ENCODE data around the gene SHANK3.
"Not testable (repeated sequence)": the region's sequence is repeated elsewhere in the genome, so short reads cannot be mapped to it uniquely, and the experiment has no call there.

The SHANK3 gene

DNA sequence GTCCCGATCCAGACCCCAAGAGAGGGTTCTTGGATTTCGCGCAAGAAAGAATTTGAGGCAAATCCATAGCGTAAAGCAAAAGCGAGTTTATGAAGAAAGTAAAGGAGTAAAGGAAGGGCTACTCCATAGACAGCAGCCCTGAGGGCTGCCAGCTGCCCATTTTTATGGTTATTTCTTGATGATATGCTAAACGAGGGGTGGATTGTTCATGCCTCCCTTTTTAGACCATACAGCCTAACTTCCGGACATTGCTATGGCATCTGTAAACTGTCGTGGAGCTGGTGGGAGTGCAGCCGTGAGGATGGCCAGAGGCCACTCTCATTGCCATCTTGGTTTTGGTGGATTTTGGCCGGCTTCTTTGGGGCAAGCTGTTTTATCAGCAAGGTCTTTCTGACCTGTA lies 19.4 kb upstream of the SHANK3 start:
- DNase-seq (ENCODE audit: low spot score) = no peak

DNA sequence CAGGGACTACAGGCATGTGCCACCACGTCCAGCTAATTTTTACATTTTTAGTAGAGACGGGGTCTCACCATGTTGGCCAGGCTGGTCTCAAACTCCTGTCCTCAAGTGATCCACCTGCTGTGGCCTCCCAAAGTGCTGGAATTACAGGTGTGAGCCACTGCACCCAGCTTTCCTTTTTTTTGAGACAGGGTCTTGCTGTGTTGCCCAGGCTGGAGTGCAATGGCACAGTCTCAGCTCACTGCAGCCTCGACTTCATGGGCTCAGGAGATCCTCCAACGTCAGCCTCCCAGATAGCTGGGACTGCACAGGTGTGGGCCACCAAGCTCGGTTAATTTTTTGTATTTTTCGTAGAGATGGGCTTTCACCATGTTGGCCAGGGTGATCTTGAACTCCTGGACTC lies 18.0 kb upstream of the SHANK3 start:
- not testable (repeated sequence) for DNase-seq (ENCODE audit: low spot score)

DNA sequence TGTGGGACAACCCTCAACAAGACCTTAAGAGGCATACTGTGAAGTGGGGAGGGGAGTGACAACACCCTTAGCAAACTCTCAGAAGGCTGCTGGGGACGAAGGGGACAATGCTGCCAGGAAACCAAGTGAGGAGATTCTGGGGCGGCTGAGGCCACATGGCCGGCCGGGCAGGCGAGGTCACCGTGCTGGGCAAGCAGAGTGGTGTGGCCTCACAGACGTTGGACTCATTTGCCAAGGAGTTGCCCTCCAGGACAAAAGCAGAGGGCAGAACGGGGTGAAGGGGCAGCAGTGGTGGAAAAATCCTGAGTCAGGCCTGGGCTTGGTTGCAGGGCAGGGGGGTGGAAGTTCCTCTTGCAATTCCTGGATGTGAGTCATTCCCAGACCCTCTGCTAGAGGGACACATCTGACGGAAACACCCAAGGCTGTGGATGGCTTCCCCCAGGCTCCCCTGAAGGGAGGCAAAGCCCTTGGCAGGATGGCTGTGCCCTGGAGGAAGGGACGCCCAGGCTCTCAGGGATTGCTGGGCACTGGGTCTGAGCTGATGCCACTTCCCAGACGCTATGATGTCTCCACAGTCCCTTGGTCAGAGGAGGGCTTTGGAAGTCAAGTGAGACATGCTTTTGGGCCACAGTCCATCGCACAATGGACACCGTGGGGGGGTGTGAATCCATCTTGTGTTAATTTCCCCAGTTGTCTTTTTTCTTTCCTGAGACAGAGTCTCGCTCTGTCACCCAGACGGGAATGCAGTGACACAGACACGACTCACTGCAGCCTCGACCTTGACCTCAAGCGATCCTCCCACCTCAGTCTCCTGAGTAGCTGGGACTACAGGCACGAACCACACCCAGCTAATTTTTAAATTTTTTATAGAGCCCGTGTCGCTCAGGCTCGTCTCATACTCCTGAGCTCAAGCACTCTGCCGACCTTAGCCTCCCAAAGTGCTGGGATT lies 16.2 kb upstream of the SHANK3 start:
- DNase-seq (ENCODE audit: low spot score) = no peak

DNA sequence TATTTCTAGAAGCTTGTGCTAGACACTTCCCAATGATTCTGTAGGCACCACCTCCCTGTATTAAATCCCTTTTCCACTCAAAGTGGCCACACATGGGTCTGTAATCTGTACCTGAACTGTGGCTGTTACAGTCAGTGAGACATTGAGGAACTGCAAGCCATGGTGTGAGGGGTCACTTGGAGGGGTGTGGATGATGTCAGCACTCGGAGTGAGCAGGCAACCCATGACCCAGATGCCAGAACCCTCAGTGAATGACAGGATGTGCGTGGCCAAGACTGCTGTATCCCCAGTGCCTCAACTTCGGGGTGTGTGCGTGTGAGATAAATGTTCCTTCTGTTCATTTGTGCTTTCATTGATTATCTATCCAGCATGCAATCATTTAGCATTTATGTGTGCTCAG lies 14.7 kb upstream of the SHANK3 start:
- no peak for DNase-seq (ENCODE audit: low spot score)

GRCh38 chr22:50659711-50660110 lies 12.9 kb upstream of the SHANK3 start:
- not testable (repeated sequence) for DNase-seq (ENCODE audit: low spot score)

- no peak for DNase-seq (ENCODE audit: low spot score)
Observed at GRCh38 chr22:50660306-50660705, 12.3 kb upstream of the SHANK3 start.

- DNase-seq (ENCODE audit: low spot score) = no peak
Observed at GRCh38 chr22:50665212-50665611, 7.4 kb upstream of the SHANK3 start.

DNA sequence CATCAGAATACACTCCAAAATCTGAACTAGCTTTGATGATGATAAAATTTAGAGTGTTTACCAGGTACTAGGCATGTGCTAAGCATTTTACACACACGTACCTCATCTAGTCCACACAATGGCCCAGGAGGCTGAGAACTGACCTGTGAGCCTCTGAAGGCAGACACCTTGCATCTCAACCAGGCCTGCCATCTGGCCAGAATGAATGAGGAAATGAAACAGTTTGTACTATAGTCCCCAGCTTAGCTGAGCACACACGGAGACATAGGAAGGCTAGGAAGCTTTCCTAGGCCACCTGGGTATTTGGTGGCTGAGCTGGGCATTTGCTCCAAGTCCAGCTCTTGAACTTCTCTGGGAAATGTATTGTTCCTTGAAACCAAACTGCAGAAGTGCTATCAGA lies 6.9 kb upstream of the SHANK3 start:
- no peak for DNase-seq (ENCODE audit: low spot score)

GRCh38 chr22:50670513-50670912 lies 2.1 kb upstream of the SHANK3 start:
- no peak for DNase-seq (ENCODE audit: low spot score)

GRCh38 chr22:50670914-50671538 lies 1.6 kb upstream of the SHANK3 start:
- DNase-seq (ENCODE audit: low spot score) = no peak

GRCh38 chr22:50671641-50672040 lies 982 bp upstream of the SHANK3 start:
- DNase-seq (ENCODE audit: low spot score) = no peak

DNA sequence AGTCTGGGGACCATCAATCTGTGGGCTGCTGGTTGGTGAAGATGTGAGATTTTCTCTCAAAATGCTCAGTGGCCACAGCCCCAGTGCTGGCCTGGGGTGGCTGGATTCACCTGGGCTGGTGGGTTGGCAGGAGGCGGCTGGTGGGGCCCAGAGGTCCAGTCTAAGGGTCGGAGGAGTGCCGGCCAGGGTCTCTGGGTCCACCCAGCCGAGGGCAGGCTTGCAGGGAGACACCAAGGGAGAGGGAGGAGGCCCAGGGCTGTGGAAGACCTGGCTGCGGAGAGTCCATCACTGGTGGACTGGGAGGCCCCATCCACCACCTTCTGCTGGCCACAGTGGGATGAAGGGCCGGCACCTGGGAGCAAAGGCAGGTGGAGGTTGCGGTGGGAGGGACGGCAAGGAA lies 582 bp upstream of the SHANK3 start:
- no peak for DNase-seq (ENCODE audit: low spot score)

- DNase-seq (ENCODE audit: low spot score) = no peak
Observed at GRCh38 chr22:50673231-50674129, 857 bp downstream of the SHANK3 start.

GRCh38 chr22:50674130-50674500 lies 1.5 kb downstream of the SHANK3 start:
- DNase-seq (ENCODE audit: low spot score) = no peak

- peak; percentile 81 for DNase-seq (ENCODE audit: low spot score)
Observed at GRCh38 chr22:50674606-50675552, 2.3 kb downstream of the SHANK3 start.

DNA sequence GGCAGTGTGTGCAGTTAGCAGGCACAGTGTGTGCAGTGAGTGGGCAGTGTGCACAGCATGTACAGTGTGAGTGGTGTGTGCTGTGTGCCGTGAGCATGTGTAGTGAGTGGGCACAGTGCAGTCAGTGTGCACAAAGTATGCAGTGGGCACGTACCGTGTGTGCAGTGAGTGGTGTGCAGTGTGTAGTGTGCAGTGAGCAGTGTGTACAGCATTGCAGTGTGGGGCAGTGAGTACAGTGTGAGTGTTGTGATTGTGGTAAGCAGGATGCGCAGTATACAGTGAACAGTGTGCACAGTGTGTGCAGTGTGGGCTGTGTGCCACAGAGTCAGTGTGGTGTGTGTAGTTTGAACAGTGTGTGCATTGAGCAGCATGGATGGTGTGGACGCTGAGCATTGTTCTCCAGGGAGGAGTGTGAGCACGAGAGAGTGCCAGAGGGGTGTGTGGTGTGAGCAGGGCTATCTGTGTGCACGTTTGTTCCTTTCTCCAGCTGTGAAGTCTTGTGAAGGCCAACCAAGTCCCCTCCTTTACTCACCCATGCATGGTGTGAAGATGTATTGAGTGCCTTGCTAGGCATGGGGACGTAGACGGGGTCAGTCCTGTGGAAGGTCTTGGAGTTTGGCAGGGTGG lies 3.0 kb downstream of the SHANK3 start:
- DNase-seq (ENCODE audit: low spot score) = no peak

- no peak for DNase-seq (ENCODE audit: low spot score)
Observed at GRCh38 chr22:50676180-50676636, 3.6 kb downstream of the SHANK3 start.

GRCh38 chr22:50676661-50677492 lies 4.3 kb downstream of the SHANK3 start:
- no peak for DNase-seq (ENCODE audit: low spot score)

GRCh38 chr22:50677493-50678217 lies 5.0 kb downstream of the SHANK3 start:
- no peak for DNase-seq (ENCODE audit: low spot score)
